Epithelial cell of prostate (primary cell): Measurements from ENCODE around the gene DDX11.
"Not testable (repeated sequence)": the region's sequence is repeated elsewhere in the genome, so short reads cannot be mapped to it uniquely, and the experiment has no call there.

Source experiments
- DNase-seq: peaks from one replicate; pipeline ENCODE4 v3.0.0-alpha.2; 2011; ENCODE audit warnings: low read depth, low spot score
- H3K27ac ChIP-seq: fragments of 450-650 bp; 2 replicates; pipeline ENCODE4 v1.5.1; 2017; ENCODE audit warnings: mild to moderate bottlenecking

The DDX11 gene

GRCh38 chr12:31057671-31058070 lies 16.0 kb upstream of the DDX11 start:
- DNase-seq = no peak
- H3K27ac ChIP-seq = no peak overlapping the region

DNA sequence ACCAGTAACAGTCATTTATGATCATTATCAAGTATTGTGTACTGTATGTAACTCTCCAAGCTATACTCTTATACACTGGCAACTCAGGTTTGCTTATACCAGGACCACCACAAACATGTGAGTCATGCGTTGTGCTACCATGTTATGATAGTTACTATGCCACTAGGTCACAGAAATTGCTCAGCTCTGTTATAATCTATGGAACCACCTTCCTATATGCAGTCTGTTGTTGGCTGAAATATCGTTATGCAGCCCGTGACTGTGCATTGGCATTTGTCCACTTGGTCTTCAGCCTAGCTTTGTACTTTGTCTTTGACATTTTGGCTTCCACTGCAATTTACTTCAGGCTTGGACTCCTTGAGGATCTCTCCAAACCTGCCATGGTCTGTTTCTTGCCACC lies 7.5 kb upstream of the DDX11 start:
- not testable (repeated sequence) for DNase-seq, H3K27ac ChIP-seq

DNA sequence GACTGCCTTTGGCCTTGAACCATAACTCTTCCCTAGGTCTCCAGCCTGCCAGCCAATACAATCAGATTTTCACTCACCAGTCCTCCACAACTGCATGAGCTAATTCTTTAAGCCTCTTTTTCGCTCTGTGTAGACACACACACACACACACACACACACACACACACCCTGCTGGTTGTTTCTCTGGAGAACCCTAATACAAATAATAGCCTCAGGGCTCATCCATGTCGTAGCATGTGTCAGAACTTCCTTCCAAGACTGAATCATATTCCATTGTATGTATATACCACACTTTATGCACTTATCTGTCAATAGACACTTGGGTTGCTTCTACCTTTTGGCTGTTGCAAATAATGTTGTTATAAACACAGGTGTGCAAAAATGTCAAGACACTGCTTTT lies 6.0 kb upstream of the DDX11 start:
- not testable (repeated sequence) for H3K27ac ChIP-seq
- DNase-seq = peak; percentile 86

- not testable (repeated sequence) for DNase-seq
Observed at GRCh38 chr12:31070971-31071740, 2.5 kb upstream of the DDX11 start.

GRCh38 chr12:31072962-31073361 lies 698 bp upstream of the DDX11 start:
- not testable (repeated sequence) for DNase-seq
- peak overlapping the region; percentile 78 for H3K27ac ChIP-seq

More at GRCh38 chr12:31070971-31071740, 2.5 kb upstream of the DDX11 start:
- not testable (repeated sequence) for H3K27ac ChIP-seq

- DNase-seq = not testable (repeated sequence)
Observed at GRCh38 chr12:31074333-31074874, 744 bp downstream of the DDX11 start.

GRCh38 chr12:31076150-31076549 lies 2.5 kb downstream of the DDX11 start:
- not testable (repeated sequence) for DNase-seq

More at GRCh38 chr12:31074333-31074874, 744 bp downstream of the DDX11 start:
- H3K27ac ChIP-seq = peak overlapping the region; percentile 78

DNA sequence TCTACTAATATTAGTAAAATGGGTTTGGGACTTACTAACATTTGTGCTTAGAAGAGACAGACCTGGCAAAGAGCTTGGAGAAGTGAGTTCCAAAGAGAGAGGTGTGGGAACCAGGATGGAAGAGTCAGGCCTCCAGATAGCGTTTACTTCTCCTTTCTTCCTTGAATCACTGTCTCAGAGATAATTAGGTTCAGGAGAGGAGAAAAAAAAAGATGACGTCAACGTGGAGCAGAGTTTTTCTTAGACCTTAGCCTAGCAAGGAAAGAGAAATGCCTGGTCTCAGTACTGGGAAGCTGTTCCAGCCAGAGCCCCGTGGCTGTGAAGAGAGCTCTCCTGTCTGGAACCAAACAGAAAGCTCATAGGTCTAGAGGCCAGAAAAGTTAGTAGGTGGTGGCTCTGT lies 3.4 kb downstream of the DDX11 start:
- H3K27ac ChIP-seq = peak overlapping the region; percentile 92
- not testable (repeated sequence) for DNase-seq

More at GRCh38 chr12:31076150-31076549, 2.5 kb downstream of the DDX11 start:
- not testable (repeated sequence) for H3K27ac ChIP-seq

GRCh38 chr12:31077998-31078397 lies 4.3 kb downstream of the DDX11 start:
- DNase-seq = not testable (repeated sequence)
- H3K27ac ChIP-seq = peak overlapping the region; percentile 92

DNA sequence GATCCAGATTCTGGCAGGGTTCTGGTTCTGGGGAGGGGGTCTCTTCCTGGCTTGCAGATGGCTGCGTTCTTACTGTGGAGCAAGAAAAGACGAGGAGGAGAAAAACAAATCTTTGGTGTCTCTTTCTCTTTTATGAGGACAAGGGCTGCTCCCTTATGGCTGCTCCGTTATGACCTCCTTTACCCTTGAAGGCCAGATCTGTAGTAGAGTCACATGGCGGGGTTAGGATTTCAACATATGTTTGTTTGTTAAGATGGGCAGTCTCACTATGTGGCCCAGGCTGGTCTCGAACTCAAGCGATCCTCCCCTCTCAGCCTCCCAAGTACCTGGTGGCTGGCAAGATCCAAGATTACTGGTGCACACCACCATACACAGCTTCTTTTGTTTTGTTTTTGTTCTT lies 5.8 kb downstream of the DDX11 start:
- not testable (repeated sequence) for DNase-seq
- H3K27ac ChIP-seq = peak overlapping the region; percentile 92

- peak overlapping the region; percentile 7 for H3K27ac ChIP-seq
- not testable (repeated sequence) for DNase-seq
Observed at GRCh38 chr12:31080221-31080620, 6.6 kb downstream of the DDX11 start.

DNA sequence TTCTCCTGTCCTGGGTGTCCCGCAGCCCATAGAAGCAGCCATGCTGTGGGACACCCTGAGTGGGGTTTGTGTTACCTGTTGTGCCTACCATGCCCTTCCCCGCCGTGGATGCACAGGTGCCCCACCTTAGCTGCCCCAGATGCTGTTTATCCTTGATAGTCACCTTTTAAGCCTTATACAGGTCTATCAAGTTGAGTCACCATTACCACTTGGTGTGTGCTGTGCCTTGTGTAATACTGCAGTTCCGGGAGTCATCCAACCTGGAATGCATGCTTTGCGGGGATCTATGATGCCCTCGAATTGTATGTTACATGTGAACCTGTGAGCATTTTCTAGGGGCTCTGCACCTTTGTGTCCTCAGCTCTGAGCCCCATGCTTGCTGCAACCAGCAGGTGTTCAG lies 7.6 kb downstream of the DDX11 start:
- DNase-seq, H3K27ac ChIP-seq: not testable (repeated sequence)

DNA sequence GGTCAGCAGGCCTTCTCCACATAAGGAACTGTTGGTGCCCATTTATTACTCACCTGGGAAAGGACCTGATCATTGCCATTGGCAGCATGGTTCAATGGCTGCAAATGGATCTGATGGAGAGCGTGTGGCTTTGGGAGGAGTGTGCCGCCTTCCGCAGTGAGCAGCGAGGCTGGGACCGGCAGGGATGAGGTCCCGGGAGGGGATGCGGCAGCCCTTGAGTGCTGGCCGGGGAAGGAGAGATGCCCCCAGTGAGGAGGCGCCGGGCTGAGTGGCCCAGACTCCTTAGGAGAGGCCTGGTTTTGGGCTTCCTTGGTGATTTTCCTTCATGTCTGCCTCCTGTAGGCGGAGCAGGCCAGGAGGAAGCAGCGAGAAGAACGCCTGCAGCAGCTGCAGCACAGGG lies 10.6 kb downstream of the DDX11 start:
- not testable (repeated sequence) for DNase-seq, H3K27ac ChIP-seq

GRCh38 chr12:31086032-31086431 lies 12.4 kb downstream of the DDX11 start:
- DNase-seq, H3K27ac ChIP-seq: not testable (repeated sequence)

GRCh38 chr12:31087486-31087885 lies 13.8 kb downstream of the DDX11 start:
- DNase-seq, H3K27ac ChIP-seq: not testable (repeated sequence)

GRCh38 chr12:31087956-31088355 lies 14.3 kb downstream of the DDX11 start:
- not testable (repeated sequence) for H3K27ac ChIP-seq, DNase-seq

DNA sequence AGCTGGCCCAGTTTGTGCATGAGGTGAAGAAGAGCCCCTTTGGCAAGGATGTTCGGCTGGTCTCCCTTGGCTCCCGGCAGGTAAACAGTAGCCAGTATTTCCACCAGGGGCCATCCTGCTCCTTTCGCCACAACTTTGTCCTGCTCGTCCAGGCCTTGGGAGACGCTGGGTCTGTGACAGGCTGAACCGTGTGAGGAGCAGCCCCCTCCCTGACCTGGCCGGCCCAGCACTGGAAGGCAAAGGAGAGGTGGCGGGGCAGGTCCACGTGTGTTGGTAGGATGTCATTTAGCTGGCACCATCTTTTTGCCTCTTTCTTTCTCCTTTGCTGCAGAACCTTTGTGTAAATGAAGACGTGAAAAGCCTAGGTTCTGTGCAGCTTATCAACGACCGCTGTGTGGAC lies 15.4 kb downstream of the DDX11 start:
- DNase-seq = no peak
- no peak overlapping the region for H3K27ac ChIP-seq

DNA sequence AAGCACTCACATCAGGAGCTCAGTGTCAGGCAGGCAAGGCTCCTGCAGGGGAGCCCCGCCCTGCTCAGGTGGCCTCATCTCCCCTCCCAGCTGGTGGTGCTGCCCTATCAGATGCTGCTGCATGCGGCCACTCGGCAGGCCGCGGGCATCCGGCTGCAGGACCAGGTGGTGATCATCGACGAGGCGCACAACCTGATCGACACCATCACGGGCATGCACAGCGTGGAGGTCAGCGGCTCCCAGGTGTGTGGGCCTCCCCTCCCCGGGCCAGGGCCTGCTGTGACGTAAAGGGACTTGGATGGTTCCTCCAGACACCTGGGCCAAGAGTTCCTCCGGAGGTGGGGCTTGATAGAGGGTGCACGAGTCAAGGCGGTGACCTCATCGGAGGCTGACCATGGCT lies 18.0 kb downstream of the DDX11 start:
- not testable (repeated sequence) for DNase-seq, H3K27ac ChIP-seq

DNA sequence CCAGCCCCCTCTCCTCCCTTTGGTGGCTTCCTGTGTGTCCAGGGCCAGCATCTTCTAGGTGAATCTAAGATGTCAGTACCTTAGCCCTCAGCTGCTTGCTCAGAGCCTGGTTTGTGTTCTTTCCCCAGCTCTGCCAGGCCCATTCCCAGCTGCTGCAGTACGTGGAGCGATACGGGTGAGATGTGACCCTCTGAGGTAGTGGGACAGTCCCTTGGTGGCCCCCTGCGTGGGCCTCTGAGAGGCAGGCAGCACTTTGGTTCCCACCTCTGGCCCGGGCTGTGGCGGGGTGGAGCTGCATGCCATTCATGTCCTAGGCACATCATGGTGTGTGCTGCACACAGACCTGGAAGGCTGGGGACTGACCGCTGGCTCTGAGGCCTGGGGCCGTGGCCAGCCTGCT lies 19.1 kb downstream of the DDX11 start:
- DNase-seq, H3K27ac ChIP-seq: not testable (repeated sequence)

DNA sequence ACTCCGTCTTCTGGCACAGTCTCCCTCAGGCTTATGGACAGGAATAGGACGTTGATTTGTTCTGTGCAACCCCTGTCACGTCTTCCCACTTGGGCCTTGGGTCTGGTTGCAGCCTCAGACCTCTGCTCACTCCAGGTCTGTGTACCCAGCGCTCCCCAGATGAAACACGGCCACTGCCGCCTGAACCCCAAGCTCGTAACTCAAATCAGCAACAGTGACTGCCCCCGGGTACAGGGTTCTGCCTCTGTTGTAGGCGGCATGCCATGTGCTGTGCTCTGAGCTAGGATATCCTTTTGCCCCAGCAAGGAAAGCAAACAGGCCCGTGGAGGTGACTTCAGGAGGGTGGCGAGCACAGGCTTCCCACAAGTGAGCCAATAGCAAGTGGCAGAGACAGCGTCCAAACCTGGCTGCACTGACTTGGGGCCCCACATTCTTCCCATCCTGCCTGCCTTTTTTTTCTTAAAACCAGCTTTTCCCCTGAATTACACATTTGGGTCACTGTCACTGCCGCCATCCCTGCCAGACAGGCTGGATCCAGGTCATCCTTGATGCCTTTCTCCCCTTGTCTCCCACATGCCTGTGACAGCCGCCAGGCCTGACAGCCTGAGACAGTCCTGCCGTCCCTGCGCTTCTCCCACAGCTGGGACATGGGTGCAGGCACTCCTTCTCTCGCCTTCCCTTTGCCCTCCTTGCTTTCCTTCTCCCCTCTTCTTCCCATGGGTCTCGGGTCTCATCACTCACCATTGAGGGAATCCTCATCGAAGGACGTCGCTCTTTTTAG lies 21.6 kb downstream of the DDX11 start:
- not testable (repeated sequence) for DNase-seq, H3K27ac ChIP-seq
